Vagina (tissue), 2 donors: ENCODE results near the gene CLPTM1.

Experiments
- CTCF ChIP-seq, 3 experiments: fragments of 450-650 bp in 2 of 3; fragments of 200-600 bp in 1 of 3; sonication (generic) in 1 of 3; IDR thresholded peaks; one replicate each; pipeline ENCODE4 v1.5.1; 2017 to 2019; ENCODE audit warnings: antibody characterized with exemption in 3 of 3, mild to moderate bottlenecking in 2 of 3, moderate library complexity in 2 of 3
- POLR2A ChIP-seq, 2 donors: fragments of 450-650 bp; IDR thresholded peaks; one replicate each; pipeline ENCODE4 v1.6.1; 2017; ENCODE audit warnings: antibody characterized with exemption in 2 of 2, mild to moderate bottlenecking in 2 of 2, moderate library complexity in 2 of 2

DNA sequence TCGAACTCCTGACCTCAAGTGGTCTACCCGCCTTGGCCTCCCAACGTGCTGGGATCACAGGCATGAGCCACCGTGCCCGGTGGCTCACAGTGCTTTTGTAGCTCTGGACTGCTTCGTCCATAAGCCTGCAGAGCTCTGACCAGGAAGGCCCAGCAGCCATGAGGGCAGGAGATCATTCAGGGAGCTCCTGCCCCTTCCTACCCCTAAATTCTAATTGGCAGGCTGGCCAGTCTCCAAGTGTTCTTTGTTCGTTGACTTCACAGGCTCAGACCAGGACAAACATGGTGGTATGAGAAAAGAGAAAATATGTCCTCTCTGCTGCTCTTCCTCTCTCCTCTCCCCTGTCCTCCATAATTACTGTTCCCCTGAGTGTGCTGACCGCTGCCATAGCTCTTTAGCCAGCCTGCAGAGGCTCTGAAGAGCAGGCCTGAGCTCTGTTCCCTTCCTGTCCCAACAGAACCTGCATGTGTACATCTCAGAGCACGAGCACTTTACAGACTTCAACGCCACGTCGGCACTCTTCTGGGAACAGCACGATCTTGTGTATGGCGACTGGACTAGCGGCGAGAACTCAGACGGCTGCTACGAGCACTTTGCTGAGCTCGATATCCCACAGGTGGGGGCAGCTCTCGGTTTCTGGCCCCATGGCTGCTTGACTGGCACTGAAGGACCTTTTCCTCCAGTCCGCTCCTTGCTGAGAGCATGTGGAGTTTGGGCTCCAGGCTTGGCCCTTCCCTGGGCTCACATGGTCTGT, 19.0 kb downstream of the CLPTM1 start:
- TF ChIP-seq CTCF (IDR thresholded peaks at IDR 0.05): no peak
- TF ChIP-seq POLR2A (IDR thresholded peaks at IDR 0.05): no peak
